ENCODE measurements around the gene GPR160.

The GPR160 gene

DNA sequence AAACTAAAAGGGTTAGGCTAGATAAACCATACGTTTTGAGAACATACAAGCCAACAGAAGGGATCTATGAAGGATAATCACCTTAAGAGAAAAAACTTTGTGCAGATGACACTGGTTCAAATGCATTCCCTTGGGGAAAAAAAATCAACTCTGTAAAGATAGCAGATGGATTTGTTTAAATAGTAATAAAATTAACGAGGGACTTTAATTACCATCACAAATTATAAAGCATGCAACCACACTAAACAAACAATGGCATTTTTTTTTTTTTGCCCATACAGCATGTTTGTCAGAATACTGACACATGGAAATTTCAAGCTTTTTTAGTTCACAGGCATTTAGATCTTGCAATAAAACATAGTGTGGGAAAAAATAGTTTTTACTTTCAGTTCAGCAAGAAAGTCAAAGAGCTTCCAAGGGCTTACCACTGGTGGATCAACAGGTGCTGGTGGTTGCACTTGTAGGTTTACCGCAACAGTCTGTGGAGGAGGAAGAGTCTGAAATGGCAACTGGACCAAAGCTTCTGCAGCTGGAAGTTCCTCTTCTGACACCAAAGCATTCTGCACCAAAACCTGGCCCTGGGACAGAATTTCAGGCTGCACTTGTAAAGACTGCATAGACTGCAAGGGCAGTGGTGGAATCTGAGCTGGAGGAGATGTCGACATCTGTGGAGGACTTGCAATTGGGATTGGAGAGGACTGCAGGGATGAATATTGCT, 90.6 kb downstream of the GPR160 start:
- no peak for DNase-seq

DNA sequence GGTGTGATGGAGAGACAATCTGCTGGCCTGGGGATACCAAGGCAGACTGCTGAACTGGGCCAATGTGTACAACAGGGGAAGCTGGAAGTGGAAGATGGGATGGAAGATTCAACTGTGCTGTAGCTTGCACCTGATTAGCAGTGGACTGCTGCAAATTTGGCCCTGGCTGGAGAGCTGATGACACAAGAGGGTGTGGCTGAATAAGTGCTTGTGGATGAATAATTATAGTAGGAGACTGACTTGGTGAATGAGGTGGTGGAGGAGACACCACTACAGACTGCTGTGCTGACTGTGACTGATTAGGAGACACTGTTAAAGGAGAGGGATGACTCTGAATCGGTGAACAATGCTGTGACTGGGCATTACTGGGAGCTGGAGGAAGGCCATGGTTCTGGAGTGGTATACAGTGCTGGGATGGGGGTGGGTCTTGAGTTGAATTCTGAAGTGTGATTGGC, 91.2 kb downstream of the GPR160 start:
- DNase-seq = no peak

DNA sequence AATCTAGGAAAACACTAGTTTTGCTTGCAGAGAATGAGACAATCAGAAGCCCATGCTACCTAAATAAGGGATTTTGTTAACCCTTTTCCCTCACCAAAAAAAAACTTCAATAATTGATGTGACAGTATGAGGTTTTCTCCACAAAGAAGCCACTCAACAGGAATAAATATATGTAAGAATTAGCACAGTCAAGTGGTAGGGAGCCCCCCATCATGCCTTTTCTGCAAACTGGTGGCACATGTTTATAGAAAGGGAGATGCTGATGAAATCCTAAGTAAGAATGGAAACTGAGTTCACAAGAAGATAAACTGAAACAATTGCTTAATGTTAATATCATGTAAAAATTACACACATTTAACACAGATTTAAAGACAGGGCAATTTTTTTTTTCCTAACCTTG, 92.7 kb downstream of the GPR160 start:
- DNase-seq = no peak

DNA sequence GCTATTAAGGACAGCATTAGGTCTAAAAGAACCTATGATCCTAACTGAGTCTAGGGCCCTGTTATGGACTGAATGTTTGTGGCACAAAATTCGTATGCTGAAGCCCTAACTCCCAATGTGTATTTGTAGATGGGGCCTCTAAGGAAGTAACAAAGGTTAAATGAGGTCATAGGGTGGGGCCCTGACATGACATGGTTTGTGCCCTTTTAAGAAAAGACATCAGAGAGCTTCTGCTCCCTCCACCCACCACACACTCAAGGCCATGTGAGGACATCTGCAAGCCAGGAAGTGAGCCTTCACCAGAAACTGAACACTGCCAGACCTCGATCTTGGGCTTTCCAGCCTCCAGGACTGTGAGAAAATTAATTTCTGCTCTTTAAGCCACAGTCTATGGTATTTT, 94.5 kb downstream of the GPR160 start:
- no peak for DNase-seq
